ENCODE measurements around the gene CRTAC1. TPM values are rescaled to one million over a fixed set of nuclear protein-coding genes. Genes with fewer than 3 reads are reported as not detected.

CRTAC1 gene
- total and polyA plus RNA-seq, 2 experiments from 2014 or later = 0.47 to 1.2 TPM

- H2AFZ ChIP-seq = no peak overlapping the region
- 0 out of 2 replicates have a peak, but pooled peaks cover 7% of the 10 kb centered on the region for H3K9me2 ChIP-seq (ENCODE audit: insufficient read depth)
- no peak for DNase-seq (ENCODE audit: low spot score)
- H3K9me3 Mint-ChIP-seq = no peaks in the 10 kb centered on the region
- no peak overlapping the region for H3K27ac ChIP-seq (ENCODE audit: low read depth)
- no peaks in the 10 kb centered on the region for H3K36me3 Mint-ChIP-seq (ENCODE audit: low read depth)
- H3K4me3 ChIP-seq = no peak overlapping the region
- H3F3A ChIP-seq (replicated peaks; ENCODE audit: low read depth) = no peaks in the 10 kb centered on the region
- no peaks in the 10 kb centered on the region for H3K27me3 ChIP-seq (ENCODE audit: insufficient read depth)
- peaks cover 2% of the 10 kb centered on the region for H3K27me3 Mint-ChIP-seq (ENCODE audit: insufficient read depth, low read depth, poor library complexity)
- H4K20me1 ChIP-seq (replicated peaks; ENCODE audit: insufficient read depth) = 0 out of 2 replicates have a peak, but pooled peaks cover 2% of the 10 kb centered on the region
- H3K4me3 Mint-ChIP-seq = no peak overlapping the region
- no peak for TF ChIP-seq ZNF331 (CRISPR knock-in tag; IDR thresholded peaks at IDR 0.05; ENCODE audit: low read depth)
- TF ChIP-seq REST (IDR thresholded peaks at IDR 0.05; ENCODE audit: unreplicated experiment) = peak; percentile 43
- no peaks in the 10 kb centered on the region for H3K36me3 ChIP-seq (ENCODE audit: insufficient read depth)
- H3K27ac Mint-ChIP-seq = no peak overlapping the region
- H3K4me1 Mint-ChIP-seq = peaks cover 13% of the 10 kb centered on the region
- no peaks in the 10 kb centered on the region for H3K79me2 ChIP-seq (replicated peaks; ENCODE audit: insufficient read depth)
- peaks cover 5% of the 10 kb centered on the region; the same call in 1 of the 2 replicates for H3K4me1 ChIP-seq (ENCODE audit: insufficient read depth)
- no peak overlapping the region for H3K4me2 ChIP-seq
- no peak for ATAC-seq
Measured at GRCh38 chr10:98060079-98060478, 29.7 kb upstream of the CRTAC1 start.

- peaks cover 2% of the 10 kb centered on the region for H3K27me3 Mint-ChIP-seq (ENCODE audit: insufficient read depth, low read depth, poor library complexity)
- no peak for DNase-seq (ENCODE audit: low spot score)
- TF ChIP-seq NANOG (IDR thresholded peaks at IDR 0.05; ENCODE audit: borderline replicate concordance) (no peak), ZNF114 (CRISPR knock-in tag; IDR thresholded peaks at IDR 0.05) (no peak), EZH2 (IDR thresholded peaks at IDR 0.05; ENCODE audit: low read depth, unreplicated experiment) (no peak), CREB1 (CRISPR knock-in tag; IDR thresholded peaks at IDR 0.05; ENCODE audit: low read depth) (no peak), ETS1 (IDR thresholded peaks at IDR 0.05) (no peak), ZNF462 (CRISPR knock-in tag; IDR thresholded peaks at IDR 0.05) (no peak), JUNB (IDR thresholded peaks at IDR 0.05; ENCODE audit: unreplicated experiment) (no peak), POLR2AphosphoS5 (IDR thresholded peaks at IDR 0.05; ENCODE audit: low read depth) (no peak), ZNF331 (CRISPR knock-in tag; IDR thresholded peaks at IDR 0.05; ENCODE audit: low read depth) (no peak), EZH2phosphoT487 (IDR thresholded peaks at IDR 0.05; ENCODE audit: unreplicated experiment) (no peak), STAT1 (IDR thresholded peaks at IDR 0.05; ENCODE audit: unreplicated experiment) (no peak)
Measured at GRCh38 chr10:98058295-98058694, 27.9 kb upstream of the CRTAC1 start.

More at GRCh38 chr10:98058295-98058694, 27.9 kb upstream of the CRTAC1 start:
- Histone ChIP-seq H4K20me1 (replicated peaks; ENCODE audit: insufficient read depth) (0 out of 2 replicates have a peak, but pooled peaks cover 2% of the 10 kb centered on the region), H3K27ac (ENCODE audit: low read depth) (no peak overlapping the region), H3K4me1 (ENCODE audit: insufficient read depth) (peaks cover 5% of the 10 kb centered on the region; the same call in 1 of the 2 replicates), H3K79me2 (replicated peaks; ENCODE audit: insufficient read depth) (no peaks in the 10 kb centered on the region), H3K27me3 (ENCODE audit: insufficient read depth) (no peaks in the 10 kb centered on the region), H3K4me3 (no peak overlapping the region), H3K9me2 (ENCODE audit: insufficient read depth) (no peaks in the 10 kb centered on the region), H2AFZ (no peak overlapping the region), H3K36me3 (ENCODE audit: insufficient read depth) (no peaks in the 10 kb centered on the region), H3F3A (replicated peaks; ENCODE audit: low read depth) (no peaks in the 10 kb centered on the region), H3K4me2 (no peak overlapping the region)
- Mint-ChIP-seq H3K27ac (no peak overlapping the region), H3K4me1 (peaks cover 13% of the 10 kb centered on the region), H3K4me3 (no peak overlapping the region), H3K9me3 (no peaks in the 10 kb centered on the region), H3K36me3 (ENCODE audit: low read depth) (no peaks in the 10 kb centered on the region)
- ATAC-seq = no peak

Data from GM23338 (cell line).